SK-N-SH treated with all-trans-retinoic acid at 6 μM for 48 hours (cell line): ENCODE data around the gene CD22.

Experiments used
- ESRRG ChIP-seq: fragments of 250-450 bp; sonication (Bioruptor Pico); IDR thresholded peaks from 2 replicates; pipeline ENCODE4 v1.6.1; 2021; ENCODE audit warnings: mild to moderate bottlenecking
- TCF4 ChIP-seq: fragments of 250-450 bp; sonication (Bioruptor Pico); IDR thresholded peaks from 2 replicates; pipeline ENCODE4 v1.8.0; 2021; ENCODE audit warnings: mild to moderate bottlenecking, moderate library complexity, borderline replicate concordance
- ZFP3 ChIP-seq: fragments of 250-450 bp; sonication (Bioruptor Pico); IDR thresholded peaks from 2 replicates; pipeline ENCODE4 v1.5.0; 2020; ENCODE audit warnings: mild to moderate bottlenecking, moderate library complexity
- ZFP30 ChIP-seq: fragments of 450-650 bp; formaldehyde crosslinking; IDR thresholded peaks from 2 replicates; pipeline ENCODE4 v1.5.0; 2022; ENCODE audit warnings: mild to moderate bottlenecking, moderate library complexity
- ZNF70 ChIP-seq: fragments of 450-650 bp; formaldehyde crosslinking; IDR thresholded peaks from 2 replicates; pipeline ENCODE4 v1.5.0; 2020; ENCODE audit warnings: mild to moderate bottlenecking, moderate library complexity
- TF ChIP-seq, protein P1 (sequence below): fragments of 250-450 bp; sonication (Bioruptor Pico); IDR thresholded peaks from 2 replicates; pipeline ENCODE4 v1.5.0; 2020; ENCODE audit warnings: mild to moderate bottlenecking, moderate library complexity
- TF ChIP-seq, protein P2 (sequence below): fragments of 250-450 bp; sonication (Bioruptor Pico); IDR thresholded peaks from 2 replicates; pipeline ENCODE4 v1.5.1; 2021; ENCODE audit warnings: mild to moderate bottlenecking, moderate library complexity
- TF ChIP-seq, protein P3 (sequence below): fragments of 250-450 bp; sonication (Bioruptor Pico); IDR thresholded peaks from 2 replicates; pipeline ENCODE4 v1.8.0; 2021; ENCODE audit warnings: low read depth, mild to moderate bottlenecking, moderate library complexity, borderline replicate concordance

DNA sequence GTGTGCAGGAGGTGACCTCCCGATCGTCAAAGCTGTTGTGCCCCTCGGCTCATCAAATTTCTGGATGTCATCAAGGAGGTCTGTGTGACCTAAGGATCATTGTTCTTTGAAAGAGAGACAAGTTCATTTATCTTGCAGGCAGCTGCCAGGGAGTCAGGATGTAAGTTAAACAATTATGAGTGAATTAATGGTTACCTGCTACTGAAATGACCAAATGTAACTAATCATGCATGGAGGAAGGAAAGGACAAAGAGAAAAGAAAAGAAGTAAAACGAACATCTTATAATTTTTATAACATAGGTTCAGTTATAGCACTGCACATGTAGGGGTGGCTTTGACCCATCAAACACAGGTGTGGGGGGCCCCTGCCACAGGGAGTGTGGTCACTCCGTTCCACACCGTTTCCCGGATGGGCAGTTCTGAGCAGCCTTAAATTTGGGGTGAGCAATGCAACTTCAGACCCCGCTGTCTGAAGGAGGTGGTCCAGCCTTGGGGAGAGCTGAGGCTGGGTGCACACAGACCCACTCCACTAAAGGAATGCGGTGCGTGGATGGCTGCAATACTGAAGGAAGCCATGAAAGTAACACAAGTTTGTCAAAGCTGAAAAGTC, 5.3 kb downstream of the CD22 start:
- TF ChIP-seq ZNF70 (no peak), ESRRG (CRISPR knock-in tag) (no peak), ZFP30 (CRISPR knock-in tag) (no peak), TCF4 (CRISPR knock-in tag) (no peak), ZFP3 (no peak)
- TF ChIP-seq, protein P1, sequence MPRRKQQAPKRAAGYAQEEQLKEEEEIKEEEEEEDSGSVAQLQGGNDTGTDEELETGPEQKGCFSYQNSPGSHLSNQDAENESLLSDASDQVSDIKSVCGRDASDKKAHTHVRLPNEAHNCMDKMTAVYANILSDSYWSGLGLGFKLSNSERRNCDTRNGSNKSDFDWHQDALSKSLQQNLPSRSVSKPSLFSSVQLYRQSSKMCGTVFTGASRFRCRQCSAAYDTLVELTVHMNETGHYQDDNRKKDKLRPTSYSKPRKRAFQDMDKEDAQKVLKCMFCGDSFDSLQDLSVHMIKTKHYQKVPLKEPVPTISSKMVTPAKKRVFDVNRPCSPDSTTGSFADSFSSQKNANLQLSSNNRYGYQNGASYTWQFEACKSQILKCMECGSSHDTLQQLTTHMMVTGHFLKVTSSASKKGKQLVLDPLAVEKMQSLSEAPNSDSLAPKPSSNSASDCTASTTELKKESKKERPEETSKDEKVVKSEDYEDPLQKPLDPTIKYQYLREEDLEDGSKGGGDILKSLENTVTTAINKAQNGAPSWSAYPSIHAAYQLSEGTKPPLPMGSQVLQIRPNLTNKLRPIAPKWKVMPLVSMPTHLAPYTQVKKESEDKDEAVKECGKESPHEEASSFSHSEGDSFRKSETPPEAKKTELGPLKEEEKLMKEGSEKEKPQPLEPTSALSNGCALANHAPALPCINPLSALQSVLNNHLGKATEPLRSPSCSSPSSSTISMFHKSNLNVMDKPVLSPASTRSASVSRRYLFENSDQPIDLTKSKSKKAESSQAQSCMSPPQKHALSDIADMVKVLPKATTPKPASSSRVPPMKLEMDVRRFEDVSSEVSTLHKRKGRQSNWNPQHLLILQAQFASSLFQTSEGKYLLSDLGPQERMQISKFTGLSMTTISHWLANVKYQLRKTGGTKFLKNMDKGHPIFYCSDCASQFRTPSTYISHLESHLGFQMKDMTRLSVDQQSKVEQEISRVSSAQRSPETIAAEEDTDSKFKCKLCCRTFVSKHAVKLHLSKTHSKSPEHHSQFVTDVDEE (CRISPR knock-in tag), result no peak
- TF ChIP-seq, protein P2, sequence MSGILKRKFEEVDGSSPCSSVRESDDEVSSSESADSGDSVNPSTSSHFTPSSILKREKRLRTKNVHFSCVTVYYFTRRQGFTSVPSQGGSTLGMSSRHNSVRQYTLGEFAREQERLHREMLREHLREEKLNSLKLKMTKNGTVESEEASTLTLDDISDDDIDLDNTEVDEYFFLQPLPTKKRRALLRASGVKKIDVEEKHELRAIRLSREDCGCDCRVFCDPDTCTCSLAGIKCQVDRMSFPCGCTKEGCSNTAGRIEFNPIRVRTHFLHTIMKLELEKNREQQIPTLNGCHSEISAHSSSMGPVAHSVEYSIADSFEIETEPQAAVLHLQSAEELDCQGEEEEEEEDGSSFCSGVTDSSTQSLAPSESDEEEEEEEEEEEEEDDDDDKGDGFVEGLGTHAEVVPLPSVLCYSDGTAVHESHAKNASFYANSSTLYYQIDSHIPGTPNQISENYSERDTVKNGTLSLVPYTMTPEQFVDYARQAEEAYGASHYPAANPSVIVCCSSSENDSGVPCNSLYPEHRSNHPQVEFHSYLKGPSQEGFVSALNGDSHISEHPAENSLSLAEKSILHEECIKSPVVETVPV (CRISPR knock-in tag), result no peak
- TF ChIP-seq, protein P3, sequence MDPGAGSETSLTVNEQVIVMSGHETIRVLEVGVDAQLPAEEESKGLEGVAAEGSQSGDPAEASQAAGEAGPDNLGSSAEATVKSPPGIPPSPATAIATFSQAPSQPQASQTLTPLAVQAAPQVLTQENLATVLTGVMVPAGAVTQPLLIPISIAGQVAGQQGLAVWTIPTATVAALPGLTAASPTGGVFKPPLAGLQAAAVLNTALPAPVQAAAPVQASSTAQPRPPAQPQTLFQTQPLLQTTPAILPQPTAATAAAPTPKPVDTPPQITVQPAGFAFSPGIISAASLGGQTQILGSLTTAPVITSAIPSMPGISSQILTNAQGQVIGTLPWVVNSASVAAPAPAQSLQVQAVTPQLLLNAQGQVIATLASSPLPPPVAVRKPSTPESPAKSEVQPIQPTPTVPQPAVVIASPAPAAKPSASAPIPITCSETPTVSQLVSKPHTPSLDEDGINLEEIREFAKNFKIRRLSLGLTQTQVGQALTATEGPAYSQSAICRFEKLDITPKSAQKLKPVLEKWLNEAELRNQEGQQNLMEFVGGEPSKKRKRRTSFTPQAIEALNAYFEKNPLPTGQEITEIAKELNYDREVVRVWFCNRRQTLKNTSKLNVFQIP (CRISPR knock-in tag), result no peak
